GM19025 (cell line): ENCODE results near the gene IGLL1.
"Not testable (repeated sequence)": the region's sequence is repeated elsewhere in the genome, so short reads cannot be mapped to it uniquely, and the experiment has no call there.

Source experiments
- ATAC-seq: cut with Tn5 transposase; IDR thresholded peaks from one replicate; pipeline ENCODE4 v1.9.1; 2021; ENCODE audit warnings: mild to moderate bottlenecking, low read depth, moderate library complexity; ENCODE audit not compliant: unreplicated experiment

The IGLL1 gene

DNA sequence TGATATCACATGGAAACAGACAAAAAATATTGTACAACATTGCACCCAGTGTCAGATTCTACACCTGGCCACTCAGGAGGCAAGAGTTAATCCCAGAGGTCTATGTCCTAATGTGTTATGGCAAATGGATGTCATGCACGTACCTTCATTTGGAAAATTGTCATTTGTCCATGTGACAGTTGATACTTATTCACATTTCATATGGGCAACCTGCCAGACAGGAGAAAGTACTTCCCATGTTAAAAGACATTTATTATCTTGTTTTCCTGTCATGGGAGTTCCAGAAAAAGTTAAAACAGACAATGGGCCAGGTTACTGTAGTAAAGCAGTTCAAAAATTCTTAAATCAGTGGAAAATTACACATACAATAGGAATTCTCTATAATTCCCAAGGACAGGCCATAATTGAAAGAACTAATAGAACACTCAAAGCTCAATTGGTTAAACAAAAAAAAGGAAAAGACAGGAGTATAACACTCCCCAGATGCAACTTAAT, 36.5 kb downstream of the IGLL1 start:
- not testable (repeated sequence) for ATAC-seq

DNA sequence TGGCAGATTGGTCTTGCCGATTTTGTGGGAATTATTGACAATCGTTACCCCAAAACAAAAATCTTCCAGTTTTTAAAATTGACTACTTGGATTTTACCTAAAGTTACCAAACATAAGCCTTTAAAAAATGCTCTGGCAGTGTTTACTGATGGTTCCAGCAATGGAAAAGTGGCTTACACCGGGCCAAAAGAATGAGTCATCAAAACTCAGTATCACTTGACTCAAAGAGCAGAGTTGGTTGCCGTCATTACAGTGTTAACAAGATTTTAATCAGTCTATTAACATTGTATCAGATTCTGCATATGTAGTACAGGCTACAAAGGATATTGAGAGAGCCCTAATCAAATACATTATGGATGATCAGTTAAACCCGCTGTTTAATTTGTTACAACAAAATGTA, 37.2 kb downstream of the IGLL1 start:
- ATAC-seq = no peak

DNA sequence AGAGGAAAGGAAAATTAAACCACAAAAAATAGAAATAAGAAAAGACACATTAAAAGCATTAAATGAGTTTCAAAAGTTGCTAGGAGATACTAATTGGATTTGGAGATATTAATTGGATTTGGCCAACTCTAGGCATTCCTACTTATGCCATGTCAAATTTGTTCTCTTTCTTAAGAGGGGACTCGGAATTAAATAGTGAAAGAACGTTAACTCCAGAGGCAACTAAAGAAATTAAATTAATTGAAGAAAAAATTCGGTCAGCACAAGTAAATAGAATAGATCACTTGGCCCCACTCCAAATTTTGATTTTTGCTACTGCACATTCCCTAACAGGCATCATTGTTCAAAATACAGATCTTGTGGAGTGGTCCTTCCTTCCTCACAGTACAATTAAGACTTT, 37.7 kb downstream of the IGLL1 start:
- ATAC-seq = not testable (repeated sequence)

DNA sequence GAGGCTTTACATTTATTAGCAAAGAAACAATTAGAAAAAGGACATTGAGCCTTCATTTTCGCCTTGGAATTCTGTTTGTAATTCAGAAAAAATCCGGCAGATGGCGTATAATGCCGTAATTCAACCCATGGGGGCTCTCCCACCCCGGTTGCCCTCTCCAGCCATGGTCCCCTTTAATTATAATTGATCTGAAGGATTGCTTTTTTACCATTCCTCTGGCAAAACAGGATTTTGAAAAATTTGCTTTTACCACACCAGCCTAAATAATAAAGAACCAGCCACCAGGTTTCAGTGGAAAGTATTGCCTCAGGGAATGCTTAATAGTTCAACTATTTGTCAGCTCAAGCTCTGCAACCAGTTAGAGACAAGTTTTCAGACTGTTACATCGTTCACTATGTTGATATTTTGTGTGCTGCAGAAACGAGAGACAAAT, 38.2 kb downstream of the IGLL1 start:
- not testable (repeated sequence) for ATAC-seq

DNA sequence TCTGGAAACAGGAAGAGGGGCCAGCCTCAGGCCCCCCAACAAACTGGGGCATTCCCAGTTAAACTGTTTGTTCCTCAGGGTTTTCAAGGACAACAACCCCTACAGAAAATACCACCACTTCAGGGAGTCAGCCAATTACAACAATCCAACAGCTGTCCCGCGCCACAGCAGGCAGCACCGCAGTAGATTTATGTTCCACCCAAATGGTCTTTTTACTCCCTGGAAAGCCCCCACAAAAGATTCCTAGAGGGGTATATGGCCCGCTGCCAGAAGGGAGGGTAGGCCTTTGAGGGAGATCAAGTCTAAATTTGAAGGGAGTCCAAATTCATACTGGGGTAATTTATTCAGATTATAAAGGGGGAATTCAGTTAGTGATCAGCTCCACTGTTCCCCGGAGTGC, 39.3 kb downstream of the IGLL1 start:
- ATAC-seq = not testable (repeated sequence)

DNA sequence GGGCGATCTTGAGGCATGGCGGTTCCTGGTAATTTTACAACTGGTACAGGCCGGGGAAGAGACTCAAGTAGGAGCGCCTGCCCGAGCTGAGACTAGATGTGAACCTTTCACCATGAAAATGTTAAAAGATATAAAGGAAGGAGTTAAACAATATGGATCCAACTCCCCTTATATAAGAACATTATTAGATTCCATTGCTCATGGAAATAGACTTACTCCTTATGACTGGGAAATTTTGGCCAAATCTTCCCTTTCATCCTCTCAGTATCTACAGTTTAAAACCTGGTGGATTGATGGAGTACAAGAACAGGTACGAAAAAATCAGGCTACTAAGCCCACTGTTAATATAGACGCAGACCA, 40.3 kb downstream of the IGLL1 start:
- ATAC-seq = not testable (repeated sequence)

DNA sequence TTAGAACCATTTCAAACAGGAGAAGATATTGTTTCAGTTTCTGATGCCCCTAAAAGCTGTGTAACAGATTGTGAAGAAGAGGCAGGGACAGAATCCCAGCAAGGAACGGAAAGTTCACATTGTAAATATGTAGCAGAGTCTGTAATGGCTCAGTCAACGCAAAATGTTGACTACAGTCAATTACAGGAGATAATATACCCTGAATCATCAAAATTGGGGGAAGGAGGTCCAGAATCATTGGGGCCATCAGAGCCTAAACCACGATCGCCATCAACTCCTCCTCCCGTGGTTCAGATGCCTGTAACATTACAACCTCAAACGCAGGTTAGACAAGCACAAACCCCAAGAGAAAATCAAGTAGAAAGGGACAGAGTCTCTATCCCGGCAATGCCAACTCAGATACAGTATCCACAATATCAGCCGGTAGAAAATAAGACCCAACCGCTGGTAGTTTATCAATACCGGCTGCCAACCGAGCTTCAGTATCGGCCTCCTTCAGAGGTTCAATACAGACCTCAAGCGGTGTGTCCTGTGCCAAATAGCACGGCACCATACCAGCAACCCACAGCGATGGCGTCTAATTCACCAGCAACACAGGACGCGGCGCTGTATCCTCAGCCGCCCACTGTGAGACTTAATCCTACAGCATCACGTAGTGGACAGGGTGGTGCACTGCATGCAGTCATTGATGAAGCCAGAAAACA, 40.8 kb downstream of the IGLL1 start:
- no peak for ATAC-seq

DNA sequence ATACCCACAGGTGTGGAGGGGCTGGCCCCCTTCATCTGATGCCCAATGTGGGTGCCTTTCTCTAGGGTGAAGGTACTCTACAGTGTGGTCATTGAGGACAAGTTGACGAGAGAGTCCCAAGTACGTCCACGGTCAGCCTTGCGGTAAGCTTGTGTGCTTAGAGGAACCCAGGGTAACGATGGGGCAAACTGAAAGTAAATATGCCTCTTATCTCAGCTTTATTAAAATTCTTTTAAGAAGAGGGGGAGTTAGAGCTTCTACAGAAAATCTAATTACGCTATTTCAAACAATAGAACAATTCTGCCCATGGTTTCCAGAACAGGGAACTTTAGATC, 41.4 kb downstream of the IGLL1 start:
- ATAC-seq = not testable (repeated sequence)

DNA sequence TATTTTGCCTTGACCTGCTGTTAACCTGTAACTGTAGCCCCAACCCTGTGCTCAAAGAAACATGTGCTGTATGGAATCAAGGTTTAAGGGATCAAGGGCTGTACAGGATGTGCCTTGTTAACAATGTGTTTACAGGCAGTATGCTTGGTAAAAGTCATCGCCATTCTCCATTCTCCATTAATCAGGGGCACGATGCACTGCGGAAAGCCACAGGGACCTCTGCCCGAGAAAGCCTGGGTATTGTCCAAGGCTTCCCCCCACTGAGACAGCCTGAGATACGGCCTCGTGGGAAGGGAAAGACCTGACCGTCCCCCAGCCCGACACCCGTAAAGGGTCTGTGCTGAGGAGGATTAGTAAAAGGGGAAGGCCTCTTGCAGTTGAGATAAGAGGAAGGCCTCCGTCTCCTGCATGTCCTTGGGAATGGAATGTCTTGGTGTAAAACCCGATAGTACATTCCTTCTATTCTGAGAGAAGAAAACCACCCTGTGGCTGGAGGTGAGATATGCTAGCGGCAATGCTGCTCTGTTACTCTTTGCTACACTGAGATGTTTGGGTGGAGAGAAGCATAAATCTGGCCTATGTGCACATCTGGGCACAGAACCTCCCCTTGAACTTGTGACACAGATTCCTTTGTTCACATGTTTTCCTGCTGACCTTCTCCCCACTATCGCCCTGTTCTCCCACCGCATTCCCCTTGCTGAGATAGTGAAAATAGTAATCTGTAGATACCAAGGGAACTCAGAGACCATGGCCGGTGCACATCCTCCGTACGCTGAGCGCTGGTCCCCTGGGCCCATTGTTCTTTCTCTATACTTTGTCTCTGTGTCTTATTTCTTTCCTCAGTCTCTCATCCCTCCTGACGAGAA, 42.0 kb downstream of the IGLL1 start:
- not testable (repeated sequence) for ATAC-seq

DNA sequence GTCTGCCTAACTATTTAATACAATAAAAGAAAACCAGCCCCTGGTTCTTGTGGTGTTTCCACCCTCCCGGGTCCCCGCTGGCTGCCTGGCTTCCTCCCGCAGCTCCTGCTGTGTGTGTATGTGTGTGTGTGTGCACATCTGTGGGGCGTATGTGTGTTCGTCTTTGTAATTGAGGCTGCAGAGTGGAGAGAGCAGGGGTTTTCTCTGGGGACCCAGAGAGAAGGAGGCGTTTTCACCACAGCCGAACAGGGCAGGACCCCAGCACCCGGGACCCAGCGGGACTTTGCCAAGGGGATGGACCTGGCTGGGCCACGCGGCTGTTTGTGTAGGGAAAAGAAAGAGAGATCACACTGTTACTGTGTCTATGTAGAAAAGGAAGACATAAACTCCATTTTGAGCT, 42.7 kb downstream of the IGLL1 start:
- ATAC-seq = no peak

DNA sequence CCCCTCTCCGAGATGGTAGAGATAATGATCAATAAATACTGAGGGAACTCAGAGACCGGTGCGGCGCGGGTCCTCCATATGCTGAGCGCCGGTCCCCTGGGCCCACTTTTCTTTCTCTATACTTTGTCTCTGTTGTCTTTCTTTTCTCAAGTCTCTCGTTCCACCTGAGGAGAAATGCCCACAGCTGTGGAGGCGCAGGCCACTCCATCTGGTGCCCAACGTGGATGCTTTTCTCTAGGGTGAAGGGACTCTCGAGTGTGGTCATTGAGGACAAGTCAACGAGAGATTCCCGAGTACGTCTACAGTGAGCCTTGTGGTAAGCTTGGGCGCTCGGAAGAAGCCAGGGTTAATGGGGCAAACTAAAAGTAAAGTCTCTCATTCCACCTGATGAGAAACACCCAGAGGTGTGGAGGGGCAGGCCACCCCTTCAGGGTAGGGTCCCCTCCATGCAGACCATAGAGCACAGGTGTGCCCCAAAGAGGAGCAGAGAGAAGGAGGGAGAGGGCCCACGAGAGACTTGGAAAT, 43.2 kb downstream of the IGLL1 start:
- ATAC-seq = no peak

DNA sequence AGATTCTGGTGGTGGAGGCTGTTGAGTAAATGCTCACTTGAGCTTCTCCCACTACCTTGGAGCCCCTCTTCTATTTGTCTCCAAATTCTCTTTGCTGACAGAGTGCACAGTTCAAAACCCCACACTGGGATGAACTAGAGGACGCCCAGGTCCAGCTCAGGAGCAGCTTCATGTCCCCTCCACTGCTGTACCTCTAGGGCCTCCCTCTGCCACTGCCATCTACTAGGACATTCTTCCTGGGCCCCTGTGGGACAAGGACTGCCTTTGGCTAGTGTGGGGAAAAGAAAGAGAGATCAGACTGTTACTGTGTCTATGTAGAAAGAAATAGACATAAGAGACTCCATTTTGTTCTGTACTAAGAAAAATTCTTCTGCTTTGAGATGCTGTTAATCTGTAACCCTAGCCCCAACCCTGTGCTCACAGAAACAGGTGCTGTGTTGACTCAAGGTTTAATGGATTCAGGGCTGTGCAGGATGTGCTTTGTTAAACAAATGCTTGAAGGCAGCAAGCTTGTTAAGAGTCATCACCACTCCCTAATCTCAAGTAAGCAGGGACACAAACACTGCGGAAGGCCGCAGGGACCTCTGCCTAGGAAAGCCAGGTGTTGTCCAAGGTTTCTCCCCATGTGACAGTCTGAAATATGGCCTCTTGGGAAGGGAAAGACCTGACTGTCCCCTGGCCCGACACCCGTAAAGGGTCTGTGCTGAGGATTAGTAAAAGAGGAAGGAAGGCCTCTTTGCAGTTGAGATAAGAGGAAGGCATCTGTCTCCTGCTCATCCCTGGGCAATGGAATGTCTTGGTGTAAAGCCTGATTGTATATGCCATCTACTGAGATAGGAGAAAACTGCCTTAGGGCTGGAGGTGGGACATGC, 44.1 kb downstream of the IGLL1 start:
- not testable (repeated sequence) for ATAC-seq

DNA sequence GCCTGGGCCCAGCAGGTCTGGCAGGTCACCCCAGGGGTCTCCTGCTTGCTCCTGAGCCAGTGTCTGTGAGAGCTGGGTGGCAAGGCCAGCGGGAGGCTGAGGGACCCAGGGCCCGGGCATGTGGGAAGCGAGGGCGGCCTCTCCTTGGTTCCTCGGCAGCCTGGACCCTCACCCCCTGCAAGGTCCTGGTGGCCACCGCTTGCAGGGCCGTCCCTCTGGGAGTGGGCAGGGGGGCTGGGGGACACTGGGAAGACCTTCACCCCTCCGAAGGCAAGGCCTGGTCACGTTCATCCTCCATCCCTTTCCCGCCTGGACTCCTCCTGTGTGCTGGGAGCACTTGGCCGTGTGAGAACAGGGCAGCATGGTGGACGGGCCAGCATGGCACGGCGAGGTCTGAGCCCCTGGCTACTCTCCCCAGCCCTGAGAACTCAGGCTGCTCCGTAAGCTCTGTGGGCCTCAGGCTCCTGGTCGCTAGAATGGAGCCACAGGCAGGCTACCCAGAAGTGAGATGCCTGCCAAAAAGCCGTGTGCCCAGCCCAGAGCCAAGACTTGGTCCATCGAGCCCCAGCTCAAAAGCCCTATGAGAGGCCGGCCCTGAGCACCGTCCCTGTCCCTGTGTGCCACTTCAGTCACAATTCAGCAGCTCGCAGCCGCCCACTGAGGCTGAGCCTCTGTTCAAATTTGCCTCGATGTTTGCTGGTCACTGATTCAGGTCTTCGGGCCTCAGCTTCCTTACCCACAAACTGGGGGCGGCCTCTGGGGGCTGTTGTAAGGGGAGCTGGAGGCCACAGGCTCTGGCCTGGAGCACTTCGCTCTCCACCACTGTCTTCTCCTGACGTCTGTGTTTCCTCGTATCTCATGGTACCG, 45.0 kb downstream of the IGLL1 start:
- ATAC-seq = no peak

DNA sequence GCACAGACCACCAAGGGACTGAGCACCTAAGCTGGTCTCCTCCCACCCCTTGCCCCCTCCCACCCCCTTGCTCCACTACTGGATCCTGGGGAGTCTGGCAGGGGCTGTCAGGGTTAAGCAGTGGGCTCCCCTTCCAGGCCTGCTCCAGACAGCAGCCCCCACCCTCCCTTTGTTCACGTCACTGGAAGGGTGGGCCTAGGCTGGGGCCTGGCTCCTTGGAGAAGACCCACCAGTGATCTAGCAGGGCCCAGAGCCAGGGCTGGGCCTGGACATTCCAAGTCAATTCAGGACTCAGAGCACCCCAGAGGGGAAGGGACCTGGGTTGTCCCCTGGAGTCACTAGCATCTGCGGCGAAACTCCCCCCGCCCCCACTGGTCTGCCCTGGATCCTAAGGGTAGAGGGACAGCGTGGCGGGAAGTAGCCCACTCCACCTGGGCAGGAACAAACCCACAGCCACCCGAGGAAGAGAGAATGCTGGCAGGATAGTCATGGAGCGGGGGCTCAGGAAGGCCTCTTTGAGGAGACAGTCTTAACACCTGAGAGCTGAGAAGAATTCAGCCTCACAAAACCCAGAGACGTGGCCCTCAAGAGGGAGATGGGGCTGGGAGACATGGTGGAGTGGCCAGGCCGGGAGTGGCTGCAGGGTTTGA, 45.8 kb downstream of the IGLL1 start:
- ATAC-seq = no peak

DNA sequence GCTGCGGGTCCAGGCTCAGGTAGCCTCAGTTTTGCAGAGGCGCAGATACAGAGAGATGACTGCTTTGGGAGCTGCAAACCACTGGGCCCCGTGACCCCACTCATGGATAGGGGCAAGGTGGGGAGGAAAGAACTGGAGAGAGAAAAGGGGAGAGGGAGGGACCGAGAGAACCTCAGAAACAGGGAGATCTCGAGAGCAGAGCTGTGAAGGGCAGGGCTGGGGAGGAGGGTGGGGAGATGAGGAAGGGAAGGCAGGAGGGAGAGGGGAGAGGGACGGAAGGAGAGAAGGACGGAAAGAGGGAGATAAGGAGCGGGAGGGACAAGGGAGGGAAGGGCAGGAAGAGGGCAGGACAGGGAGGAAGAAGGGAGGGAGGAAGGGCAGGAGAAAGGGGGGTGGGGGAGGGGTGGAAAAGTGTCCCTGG, 46.3 kb downstream of the IGLL1 start:
- no peak for ATAC-seq

DNA sequence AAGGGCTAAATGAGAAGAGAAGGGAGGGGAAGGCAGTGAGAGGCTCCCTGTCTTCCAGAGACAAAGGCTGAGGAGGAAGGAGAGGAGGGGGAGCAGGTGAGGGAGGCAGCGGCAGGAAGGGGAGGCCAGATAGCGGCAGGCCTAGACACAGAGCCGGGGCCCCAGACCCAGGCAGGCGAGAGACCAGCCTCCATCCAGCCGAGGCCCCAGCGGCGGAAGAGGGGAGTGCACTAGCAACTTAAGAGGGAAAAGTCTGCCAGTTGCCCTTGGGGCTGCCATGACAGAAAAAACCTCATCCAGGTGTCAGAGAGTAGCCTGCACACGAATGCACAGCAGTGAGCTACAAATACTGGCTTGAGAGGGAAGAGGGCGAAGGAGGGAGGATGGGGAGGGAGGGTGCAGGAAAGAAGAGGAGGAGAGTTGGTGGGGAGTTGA, 46.7 kb downstream of the IGLL1 start:
- ATAC-seq = no peak

DNA sequence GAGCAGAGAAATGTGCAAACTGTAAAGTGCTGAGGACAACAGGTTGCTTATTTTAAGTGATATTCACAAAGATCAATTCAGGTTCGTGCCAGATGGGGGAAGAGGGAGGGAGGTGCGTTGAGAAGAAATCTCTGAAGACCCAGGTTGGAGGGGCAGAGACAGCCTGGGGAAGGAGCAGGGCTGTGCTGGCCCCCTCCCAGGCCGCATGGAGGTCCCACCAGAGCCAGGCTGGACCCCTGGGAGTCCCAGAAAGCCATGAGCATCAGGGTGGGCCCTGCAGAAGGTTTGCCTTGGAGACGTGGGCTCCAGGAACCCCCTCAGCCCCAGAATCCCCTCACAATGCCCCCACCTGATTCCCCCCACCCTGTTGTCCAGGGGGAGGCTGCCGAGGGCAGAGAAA, 47.4 kb downstream of the IGLL1 start:
- no peak for ATAC-seq

DNA sequence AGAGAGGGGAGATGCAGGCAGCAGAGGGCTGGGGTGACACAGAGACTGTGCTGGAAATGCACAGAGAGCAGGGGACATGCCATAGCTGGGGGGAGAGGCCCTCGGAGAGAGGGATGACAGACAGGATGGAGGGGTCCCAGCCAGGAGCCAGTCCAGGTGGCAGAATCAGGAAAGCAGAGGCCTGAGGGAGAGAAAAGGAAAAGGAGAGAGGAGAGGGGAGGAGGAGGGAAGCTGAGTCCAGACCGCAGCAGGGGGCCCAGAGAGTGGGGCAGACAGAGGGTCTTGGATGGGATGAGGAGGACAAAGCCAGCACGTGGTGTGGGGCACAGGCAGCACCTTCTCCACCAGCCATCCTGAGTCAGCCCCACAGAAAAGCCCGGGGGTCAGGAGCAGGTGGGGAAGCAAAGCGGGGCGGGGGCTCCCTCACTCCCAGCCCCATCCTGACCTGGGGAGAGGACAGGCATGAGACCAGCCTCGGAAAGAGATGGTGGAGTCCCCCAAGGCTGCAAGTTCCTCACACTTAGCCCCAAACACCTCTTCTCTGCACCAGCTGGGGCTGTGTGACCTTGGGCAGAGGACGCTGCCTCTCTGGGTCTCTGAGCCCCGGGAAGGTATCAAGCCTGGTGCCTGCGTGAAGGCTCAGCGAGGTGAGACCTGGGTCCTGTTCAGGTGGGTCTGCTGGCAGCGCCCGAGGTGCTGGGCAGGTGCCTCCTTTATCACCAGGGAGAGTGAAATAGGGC, 48.0 kb downstream of the IGLL1 start:
- ATAC-seq = no peak
